Measurements from ENCODE around the gene FAM200A.

DNA sequence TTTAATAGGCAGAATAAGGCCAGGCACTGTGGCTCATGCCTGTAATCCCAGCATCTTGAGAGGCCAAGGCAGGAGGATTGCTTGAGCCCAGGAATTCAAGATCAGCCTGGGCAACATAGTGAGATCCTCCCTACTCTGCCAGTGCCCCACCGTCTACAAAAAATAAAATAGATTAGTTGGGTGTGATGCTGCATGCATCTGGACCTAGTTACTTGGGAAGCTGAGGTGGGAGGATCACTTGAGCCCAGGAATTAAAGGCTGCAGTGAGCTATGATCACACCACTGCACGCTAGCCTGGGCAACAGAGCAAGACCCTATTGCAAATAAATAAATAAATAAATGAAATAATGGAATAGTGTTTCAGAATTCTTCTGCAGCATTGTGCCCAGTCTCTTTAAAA is 16.2 kb downstream of the FAM200A start:
- TF ChIP-seq, protein P1, sequence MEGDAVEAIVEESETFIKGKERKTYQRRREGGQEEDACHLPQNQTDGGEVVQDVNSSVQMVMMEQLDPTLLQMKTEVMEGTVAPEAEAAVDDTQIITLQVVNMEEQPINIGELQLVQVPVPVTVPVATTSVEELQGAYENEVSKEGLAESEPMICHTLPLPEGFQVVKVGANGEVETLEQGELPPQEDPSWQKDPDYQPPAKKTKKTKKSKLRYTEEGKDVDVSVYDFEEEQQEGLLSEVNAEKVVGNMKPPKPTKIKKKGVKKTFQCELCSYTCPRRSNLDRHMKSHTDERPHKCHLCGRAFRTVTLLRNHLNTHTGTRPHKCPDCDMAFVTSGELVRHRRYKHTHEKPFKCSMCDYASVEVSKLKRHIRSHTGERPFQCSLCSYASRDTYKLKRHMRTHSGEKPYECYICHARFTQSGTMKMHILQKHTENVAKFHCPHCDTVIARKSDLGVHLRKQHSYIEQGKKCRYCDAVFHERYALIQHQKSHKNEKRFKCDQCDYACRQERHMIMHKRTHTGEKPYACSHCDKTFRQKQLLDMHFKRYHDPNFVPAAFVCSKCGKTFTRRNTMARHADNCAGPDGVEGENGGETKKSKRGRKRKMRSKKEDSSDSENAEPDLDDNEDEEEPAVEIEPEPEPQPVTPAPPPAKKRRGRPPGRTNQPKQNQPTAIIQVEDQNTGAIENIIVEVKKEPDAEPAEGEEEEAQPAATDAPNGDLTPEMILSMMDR (IDR thresholded peaks at IDR 0.05), result no peak
- TF ChIP-seq EZH2 (IDR thresholded peaks at IDR 0.05) (no peak), EZH2phosphoT487 (IDR thresholded peaks at IDR 0.05) (no peak)
